HEK293 (cell line): ENCODE data around the gene STAB2.
A peak's percentile ranks its signal among the peaks of the same experiment; 100 is the strongest.

Experiments used
- CTCF ChIA-PET: fragments of 350-600 bp; formaldehyde crosslinking; extraction: SDS; loops from one replicate; lab custom pipeline; 2021; ENCODE audit warnings: antibody characterized with exemption; lab: Yijun Ruan, JAX
- POLR2A ChIA-PET: fragments of 300-600 bp; formaldehyde crosslinking; extraction: SDS; loops from one replicate; lab custom pipeline; 2020; ENCODE audit warnings: antibody characterized with exemption, inconsistent platforms; lab: Yijun Ruan, JAX
- H3K27ac ChIP-seq: fragments of 200-500 bp; sonication (Bioruptor generic); 2 replicates; pipeline ENCODE4 v1.5.1; 2014; ENCODE audit warnings: low read depth, low read length, control low read depth, inconsistent platforms; ENCODE audit errors: extremely low read depth
- H3K36me3 ChIP-seq, 2 experiments: fragments of 200-500 bp in 1 of 2; sonication (Bioruptor generic) in 1 of 2; 1 replicate in 1 of 2; 2 replicates in 1 of 2; pipeline ENCODE4 v1.5.1; 2014 to 2017; ENCODE audit warnings: inconsistent platforms in 2 of 2, low read length in 2 of 2; ENCODE audit not compliant: control insufficient read depth in 2 of 2, insufficient read depth in 1 of 2
- H3K4me1 ChIP-seq: fragments of 200-500 bp; sonication (Bioruptor generic); 2 replicates; pipeline ENCODE4 v1.5.1; 2014; ENCODE audit warnings: mild to moderate bottlenecking, low read length, inconsistent platforms; ENCODE audit not compliant: control insufficient read depth, insufficient read depth
- H3K4me3 ChIP-seq: 2 replicates; pipeline ENCODE4 v1.5.1; 2011; ENCODE audit warnings: low read depth, mild to moderate bottlenecking, control low read depth, low read length, moderate library complexity
- H3K9me3 ChIP-seq: fragments of 200-500 bp; sonication (Bioruptor generic); 2 replicates; pipeline ENCODE4 v1.5.1; 2014; ENCODE audit warnings: low read depth, low read length, inconsistent platforms; ENCODE audit not compliant: control insufficient read depth, insufficient read depth
- BCL11B ChIP-seq: fragments of 450-650 bp; formaldehyde crosslinking; IDR thresholded peaks from 2 replicates; pipeline ENCODE4 v1.5.1; 2016; ENCODE audit warnings: low read depth, missing biosample characterization, missing genetic modification characterization
- EGR2 ChIP-seq: fragments of 450-650 bp; formaldehyde crosslinking; IDR thresholded peaks from 2 replicates; pipeline ENCODE4 v1.5.1; 2016; ENCODE audit warnings: low read depth, missing biosample characterization, missing genetic modification characterization
- GLIS2 ChIP-seq: fragments of 450-650 bp; formaldehyde crosslinking; IDR thresholded peaks from 2 replicates; pipeline ENCODE4 v1.5.1; 2016; ENCODE audit warnings: missing biosample characterization, missing genetic modification characterization
- HOXC10 ChIP-seq: sonication (generic); formaldehyde crosslinking; IDR thresholded peaks from 2 replicates; pipeline ENCODE4 v1.8.1; 2023; ENCODE audit warnings: mild to moderate bottlenecking, missing genetic modification reagents
- KLF8 ChIP-seq: fragments of 450-650 bp; formaldehyde crosslinking; IDR thresholded peaks from 2 replicates; pipeline ENCODE4 v1.5.1; 2016; ENCODE audit warnings: missing biosample characterization, missing genetic modification characterization
- SP2 ChIP-seq: fragments of 450-650 bp; formaldehyde crosslinking; IDR thresholded peaks from 2 replicates; pipeline ENCODE4 v1.5.1; 2016; ENCODE audit warnings: missing biosample characterization, missing genetic modification characterization
- TCF7L2 ChIP-seq: IDR thresholded peaks from 2 replicates; pipeline ENCODE4 v1.6.1; 2011; ENCODE audit warnings: low read depth, mild to moderate bottlenecking, inconsistent platforms, low read length, moderate library complexity, borderline replicate concordance
- YY2 ChIP-seq: fragments of 450-650 bp; formaldehyde crosslinking; IDR thresholded peaks from 2 replicates; pipeline ENCODE4 v1.5.1; 2016; ENCODE audit warnings: missing biosample characterization, missing genetic modification characterization
- ZBTB1 ChIP-seq: fragments of 450-650 bp; formaldehyde crosslinking; IDR thresholded peaks from 2 replicates; pipeline ENCODE4 v1.5.1; 2016; ENCODE audit warnings: missing biosample characterization, missing genetic modification characterization
- ZFHX2 ChIP-seq: fragments of 450-650 bp; formaldehyde crosslinking; conservative IDR thresholded peaks from 2 replicates; pipeline ENCODE4 v1.5.1; 2016; ENCODE audit warnings: missing biosample characterization, missing genetic modification characterization
- ZIC2 ChIP-seq: fragments of 450-650 bp; formaldehyde crosslinking; IDR thresholded peaks from 2 replicates; pipeline ENCODE4 v1.5.1; 2016; ENCODE audit warnings: missing biosample characterization, missing genetic modification characterization
- ZNF19 ChIP-seq: fragments of 450-650 bp; formaldehyde crosslinking; IDR thresholded peaks from 2 replicates; pipeline ENCODE4; 2016; ENCODE audit warnings: missing biosample characterization, missing genetic modification characterization, low read depth
- ZNF514 ChIP-seq: fragments of 450-650 bp; formaldehyde crosslinking; IDR thresholded peaks from 2 replicates; pipeline ENCODE4 v1.5.1; 2016; ENCODE audit warnings: missing biosample characterization, missing genetic modification characterization
- ZNF626 ChIP-seq: fragments of 450-650 bp; sonication (Bioruptor Pico); formaldehyde crosslinking; IDR thresholded peaks from 2 replicates; pipeline ENCODE4 v1.5.1; 2018; ENCODE audit warnings: missing biosample characterization, missing genetic modification characterization, inconsistent platforms
- ZNF664 ChIP-seq: fragments of 450-650 bp; formaldehyde crosslinking; IDR thresholded peaks from 2 replicates; pipeline ENCODE4 v1.5.1; 2016; ENCODE audit warnings: missing biosample characterization, missing genetic modification characterization
- ZNF677 ChIP-seq: fragments of 450-650 bp; IDR thresholded peaks from 2 replicates; pipeline ENCODE4 v1.5.0; 2018; ENCODE audit warnings: missing biosample characterization, mild to moderate bottlenecking, missing genetic modification characterization, moderate library complexity
- ZNF768 ChIP-seq: fragments of 450-650 bp; formaldehyde crosslinking; IDR thresholded peaks from 2 replicates; pipeline ENCODE4 v1.5.1; 2018; ENCODE audit warnings: missing biosample characterization, mild to moderate bottlenecking, missing genetic modification characterization
- ZXDB ChIP-seq: fragments of 450-650 bp; formaldehyde crosslinking; IDR thresholded peaks from 2 replicates; pipeline ENCODE4 v1.5.1; 2016; ENCODE audit warnings: missing biosample characterization, missing genetic modification characterization
- TF ChIP-seq, protein P1 (sequence below): fragments of 450-650 bp; formaldehyde crosslinking; IDR thresholded peaks from 2 replicates; pipeline ENCODE4 v1.5.1; 2016; ENCODE audit warnings: missing biosample characterization, missing genetic modification characterization
- TF ChIP-seq, protein P2 (sequence below): fragments of 450-650 bp; formaldehyde crosslinking; IDR thresholded peaks from 2 replicates; pipeline ENCODE4; 2016; ENCODE audit warnings: missing biosample characterization, missing genetic modification characterization
- TF ChIP-seq, protein P3 (sequence below): fragments of 450-650 bp; formaldehyde crosslinking; IDR thresholded peaks from 2 replicates; pipeline ENCODE4 v1.5.1; 2016; ENCODE audit warnings: missing biosample characterization, missing genetic modification characterization
- TF ChIP-seq, protein P4 (sequence below): fragments of 450-650 bp; formaldehyde crosslinking; conservative IDR thresholded peaks from 2 replicates; pipeline ENCODE4 v1.5.1; 2016; ENCODE audit warnings: low read depth, missing biosample characterization, missing genetic modification characterization
- TF ChIP-seq, protein P5 (sequence below): fragments of 450-650 bp; formaldehyde crosslinking; IDR thresholded peaks from 2 replicates; pipeline ENCODE4 v1.5.1; 2016; ENCODE audit warnings: missing biosample characterization, missing genetic modification characterization

STAB2 gene

DNA sequence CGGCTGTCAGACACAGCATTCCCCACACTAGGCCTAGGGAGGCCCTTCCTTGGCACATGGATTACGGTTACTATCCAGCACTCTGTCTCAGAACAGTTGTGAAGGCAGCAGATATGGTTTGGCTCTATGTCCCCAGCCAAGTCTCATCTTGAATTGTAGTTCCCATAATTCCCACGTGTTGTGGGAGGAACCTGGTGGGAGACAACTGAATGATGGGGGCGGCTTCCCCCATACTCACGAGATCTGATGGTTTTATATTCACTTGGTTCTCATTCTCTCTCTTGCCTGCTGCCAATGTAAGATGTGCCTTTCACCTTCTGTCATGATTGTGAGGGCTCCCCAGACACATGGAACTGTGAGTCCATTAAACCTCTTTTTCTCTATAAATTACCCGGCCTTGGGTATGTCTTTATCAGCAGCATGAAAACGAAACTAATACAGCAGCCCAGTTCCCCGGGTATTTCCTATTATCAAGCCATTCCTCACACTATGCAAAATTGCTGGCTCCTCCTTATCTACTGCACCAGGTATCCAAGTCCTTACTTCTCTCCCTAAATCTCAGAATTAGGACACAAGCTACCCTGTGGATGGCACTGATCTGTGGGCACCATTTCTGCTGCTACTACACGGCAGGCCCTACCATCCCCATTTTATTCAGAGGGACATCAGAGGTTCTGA lies 220.6 kb downstream of the STAB2 start:
- H3K4me1 ChIP-seq, result peaks cover 6% of the 10 kb centered on the region
- H3K9me3 ChIP-seq, result no peaks in the 10 kb centered on the region
- H3K36me3 ChIP-seq, result peaks cover 5 to 28% of the 10 kb centered on the region in 2 experiments; a peak in 1 of 3 replicates
- no peak overlapping the region for H3K4me3 ChIP-seq
- H3K27ac ChIP-seq, result no peak overlapping the region
- TF ChIP-seq ZNF677 (no peak), EGR2 (tag by site-specific recombination) (peak; percentile 57; the same call in 1 of the 2 replicates), ZFHX2 (tag by site-specific recombination) (peak; percentile 71), ZNF19 (tag by site-specific recombination) (no peak)
- TF ChIP-seq, all 188 proteins: peak for 2
- POLR2A ChIA-PET, result no interaction called here
- CTCF ChIA-PET, result interaction anchor here (0.7 kb wide), 1 partner anchor 94 kb away, joined by 3 read pairs; no protein-coding TSS in a partner anchor

DNA sequence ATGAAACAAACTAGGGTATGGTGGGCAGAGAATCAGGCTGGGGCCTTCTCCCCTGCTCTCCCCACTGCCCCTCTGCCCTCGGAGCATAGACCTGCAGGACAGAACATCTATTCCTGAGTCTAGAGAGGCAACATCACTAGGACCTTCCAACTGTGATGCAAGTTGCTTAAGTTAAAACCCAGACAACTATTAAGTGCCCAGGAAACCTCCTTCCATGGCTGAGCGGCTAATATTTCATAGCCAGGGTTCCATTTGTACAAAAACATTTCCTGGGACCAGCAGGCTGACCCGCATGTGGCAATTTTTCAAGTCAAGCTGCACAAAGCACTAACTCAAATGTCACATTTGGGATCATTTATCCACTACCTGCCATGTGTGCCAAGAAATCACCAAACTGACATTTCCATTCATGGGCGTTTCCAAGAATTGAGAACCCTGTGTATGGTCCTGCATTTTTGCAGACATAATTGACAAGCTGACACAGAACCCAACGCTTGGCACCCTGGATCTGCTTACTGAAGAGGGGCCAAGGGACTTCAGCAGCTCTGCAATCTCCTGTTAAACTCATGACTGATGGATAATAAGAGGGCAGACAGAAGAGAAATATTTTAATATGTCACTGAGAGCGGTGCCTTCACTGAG lies 221.3 kb downstream of the STAB2 start:
- peaks cover 5 to 33% of the 10 kb centered on the region in 2 experiments; a peak in 1 of 3 replicates for H3K36me3 ChIP-seq
- no peaks in the 10 kb centered on the region for H3K9me3 ChIP-seq
- peaks cover 6% of the 10 kb centered on the region for H3K4me1 ChIP-seq
- H3K27ac ChIP-seq, result no peak overlapping the region
- no peak overlapping the region for H3K4me3 ChIP-seq
- POLR2A ChIA-PET, result no interaction called here
- CTCF ChIA-PET, result no interaction called here
- TF ChIP-seq, protein P1, sequence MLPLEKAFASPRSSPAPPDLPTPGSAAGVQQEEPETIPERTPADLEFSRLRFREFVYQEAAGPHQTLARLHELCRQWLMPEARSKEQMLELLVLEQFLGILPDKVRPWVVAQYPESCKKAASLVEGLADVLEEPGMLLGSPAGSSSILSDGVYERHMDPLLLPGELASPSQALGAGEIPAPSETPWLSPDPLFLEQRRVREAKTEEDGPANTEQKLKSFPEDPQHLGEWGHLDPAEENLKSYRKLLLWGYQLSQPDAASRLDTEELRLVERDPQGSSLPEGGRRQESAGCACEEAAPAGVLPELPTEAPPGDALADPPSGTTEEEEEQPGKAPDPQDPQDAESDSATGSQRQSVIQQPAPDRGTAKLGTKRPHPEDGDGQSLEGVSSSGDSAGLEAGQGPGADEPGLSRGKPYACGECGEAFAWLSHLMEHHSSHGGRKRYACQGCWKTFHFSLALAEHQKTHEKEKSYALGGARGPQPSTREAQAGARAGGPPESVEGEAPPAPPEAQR (tag by site-specific recombination), result no peak
- no peak for TF ChIP-seq ZIC2 (tag by site-specific recombination)
- TF ChIP-seq ZNF514 (tag by site-specific recombination), result no peak
- TF ChIP-seq ZBTB1 (tag by site-specific recombination), result no peak
- TF ChIP-seq TCF7L2, result no peak
- TF ChIP-seq, protein P2, sequence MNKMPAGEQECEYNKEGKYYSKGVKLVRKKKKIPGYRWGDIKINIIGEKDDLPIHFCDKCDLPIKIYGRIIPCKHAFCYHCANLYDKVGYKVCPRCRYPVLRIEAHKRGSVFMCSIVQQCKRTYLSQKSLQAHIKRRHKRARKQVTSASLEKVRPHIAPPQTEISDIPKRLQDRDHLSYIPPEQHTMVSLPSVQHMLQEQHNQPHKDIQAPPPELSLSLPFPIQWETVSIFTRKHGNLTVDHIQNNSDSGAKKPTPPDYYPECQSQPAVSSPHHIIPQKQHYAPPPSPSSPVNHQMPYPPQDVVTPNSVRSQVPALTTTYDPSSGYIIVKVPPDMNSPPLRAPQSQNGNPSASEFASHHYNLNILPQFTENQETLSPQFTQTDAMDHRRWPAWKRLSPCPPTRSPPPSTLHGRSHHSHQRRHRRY (tag by site-specific recombination), result no peak
- no peak for TF ChIP-seq YY2
- TF ChIP-seq HOXC10 (CRISPR knock-in tag), result no peak
- TF ChIP-seq SP2 (tag by site-specific recombination), result no peak
- TF ChIP-seq, protein P3, sequence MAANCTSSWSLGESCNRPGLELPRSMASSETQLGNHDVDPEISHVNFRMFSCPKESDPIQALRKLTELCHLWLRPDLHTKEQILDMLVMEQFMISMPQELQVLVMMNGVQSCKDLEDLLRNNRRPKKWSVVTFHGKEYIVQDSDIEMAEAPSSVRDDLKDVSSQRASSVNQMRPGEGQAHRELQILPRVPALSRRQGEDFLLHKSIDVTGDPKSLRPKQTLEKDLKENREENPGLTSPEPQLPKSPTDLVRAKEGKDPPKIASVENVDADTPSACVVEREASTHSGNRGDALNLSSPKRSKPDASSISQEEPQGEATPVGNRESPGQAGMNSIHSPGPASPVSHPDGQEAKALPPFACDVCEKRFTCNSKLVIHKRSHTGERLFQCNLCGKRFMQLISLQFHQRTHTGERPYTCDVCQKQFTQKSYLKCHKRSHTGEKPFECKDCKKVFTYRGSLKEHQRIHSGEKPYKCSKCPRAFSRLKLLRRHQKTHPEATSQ (tag by site-specific recombination), result no peak
- TF ChIP-seq BCL11B (tag by site-specific recombination), result no peak
- no peak for TF ChIP-seq ZXDB (tag by site-specific recombination)
- no peak for TF ChIP-seq GLIS2
- no peak for TF ChIP-seq ZNF768 (tag by site-specific recombination)
- TF ChIP-seq KLF8 (tag by site-specific recombination), result no peak
- TF ChIP-seq, protein P4, sequence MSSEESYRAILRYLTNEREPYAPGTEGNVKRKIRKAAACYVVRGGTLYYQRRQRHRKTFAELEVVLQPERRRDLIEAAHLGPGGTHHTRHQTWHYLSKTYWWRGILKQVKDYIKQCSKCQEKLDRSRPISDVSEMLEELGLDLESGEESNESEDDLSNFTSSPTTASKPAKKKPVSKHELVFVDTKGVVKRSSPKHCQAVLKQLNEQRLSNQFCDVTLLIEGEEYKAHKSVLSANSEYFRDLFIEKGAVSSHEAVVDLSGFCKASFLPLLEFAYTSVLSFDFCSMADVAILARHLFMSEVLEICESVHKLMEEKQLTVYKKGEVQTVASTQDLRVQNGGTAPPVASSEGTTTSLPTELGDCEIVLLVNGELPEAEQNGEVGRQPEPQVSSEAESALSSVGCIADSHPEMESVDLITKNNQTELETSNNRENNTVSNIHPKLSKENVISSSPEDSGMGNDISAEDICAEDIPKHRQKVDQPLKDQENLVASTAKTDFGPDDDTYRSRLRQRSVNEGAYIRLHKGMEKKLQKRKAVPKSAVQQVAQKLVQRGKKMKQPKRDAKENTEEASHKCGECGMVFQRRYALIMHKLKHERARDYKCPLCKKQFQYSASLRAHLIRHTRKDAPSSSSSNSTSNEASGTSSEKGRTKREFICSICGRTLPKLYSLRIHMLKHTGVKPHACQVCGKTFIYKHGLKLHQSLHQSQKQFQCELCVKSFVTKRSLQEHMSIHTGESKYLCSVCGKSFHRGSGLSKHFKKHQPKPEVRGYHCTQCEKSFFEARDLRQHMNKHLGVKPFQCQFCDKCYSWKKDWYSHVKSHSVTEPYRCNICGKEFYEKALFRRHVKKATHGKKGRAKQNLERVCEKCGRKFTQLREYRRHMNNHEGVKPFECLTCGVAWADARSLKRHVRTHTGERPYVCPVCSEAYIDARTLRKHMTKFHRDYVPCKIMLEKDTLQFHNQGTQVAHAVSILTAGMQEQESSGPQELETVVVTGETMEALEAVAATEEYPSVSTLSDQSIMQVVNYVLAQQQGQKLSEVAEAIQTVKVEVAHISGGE (tag by site-specific recombination), result no peak
- no peak for TF ChIP-seq ZNF664
- no peak for TF ChIP-seq ZNF626 (tag by site-specific recombination)
- TF ChIP-seq, protein P5, sequence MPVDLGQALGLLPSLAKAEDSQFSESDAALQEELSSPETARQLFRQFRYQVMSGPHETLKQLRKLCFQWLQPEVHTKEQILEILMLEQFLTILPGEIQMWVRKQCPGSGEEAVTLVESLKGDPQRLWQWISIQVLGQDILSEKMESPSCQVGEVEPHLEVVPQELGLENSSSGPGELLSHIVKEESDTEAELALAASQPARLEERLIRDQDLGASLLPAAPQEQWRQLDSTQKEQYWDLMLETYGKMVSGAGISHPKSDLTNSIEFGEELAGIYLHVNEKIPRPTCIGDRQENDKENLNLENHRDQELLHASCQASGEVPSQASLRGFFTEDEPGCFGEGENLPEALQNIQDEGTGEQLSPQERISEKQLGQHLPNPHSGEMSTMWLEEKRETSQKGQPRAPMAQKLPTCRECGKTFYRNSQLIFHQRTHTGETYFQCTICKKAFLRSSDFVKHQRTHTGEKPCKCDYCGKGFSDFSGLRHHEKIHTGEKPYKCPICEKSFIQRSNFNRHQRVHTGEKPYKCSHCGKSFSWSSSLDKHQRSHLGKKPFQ (tag by site-specific recombination), result no peak
